Dendritic cell treated with granulocyte-macrophage colony-stimulating factor and Interleukin-4, amounts not matched to agents 40 ng/mL and 50 ng/mL, for 4 days (primary cell): ENCODE measurements around the gene DHRS12.

Experiments used
- H3K27ac Mint-ChIP-seq: one replicate; pipeline ENCODE4 v1.8.0; 2022; ENCODE audit warnings: mild to moderate bottlenecking, mixed read lengths
- H3K27me3 Mint-ChIP-seq: one replicate; pipeline ENCODE4 v1.8.0; 2022; ENCODE audit warnings: mild to moderate bottlenecking, mixed read lengths
- H3K36me3 Mint-ChIP-seq: one replicate; pipeline ENCODE4 v1.8.0; 2022; ENCODE audit warnings: low read depth, mixed read lengths
- H3K4me1 Mint-ChIP-seq: one replicate; pipeline ENCODE4 v1.8.0; 2022; ENCODE audit warnings: low read depth, mixed read lengths
- H3K4me3 Mint-ChIP-seq: one replicate; pipeline ENCODE4 v1.8.0; 2022; ENCODE audit warnings: mild to moderate bottlenecking, moderate library complexity, mixed read lengths
- H3K9me3 Mint-ChIP-seq: one replicate; pipeline ENCODE4 v1.8.0; 2022; ENCODE audit warnings: mixed read lengths
- intact Hi-C: fragments of 100-400 bp; cut with micrococcal nuclease; formaldehyde crosslinking; loops from one replicate; pipeline ENCODE4 v1.15.0; 2022

DHRS12 gene

GRCh38 chr13:51733374-51734298, 70.3 kb downstream of the DHRS12 start:
- intact Hi-C loops, result no loop called here
- Mint-ChIP-seq H3K4me3 (no peak overlapping the region), H3K27me3 (no peaks in the 10 kb centered on the region), H3K36me3 (peaks cover 49% of the 10 kb centered on the region), H3K9me3 (no peaks in the 10 kb centered on the region), H3K4me1 (peaks cover 9% of the 10 kb centered on the region), H3K27ac (peak overlapping the region; percentile 54)

DNA sequence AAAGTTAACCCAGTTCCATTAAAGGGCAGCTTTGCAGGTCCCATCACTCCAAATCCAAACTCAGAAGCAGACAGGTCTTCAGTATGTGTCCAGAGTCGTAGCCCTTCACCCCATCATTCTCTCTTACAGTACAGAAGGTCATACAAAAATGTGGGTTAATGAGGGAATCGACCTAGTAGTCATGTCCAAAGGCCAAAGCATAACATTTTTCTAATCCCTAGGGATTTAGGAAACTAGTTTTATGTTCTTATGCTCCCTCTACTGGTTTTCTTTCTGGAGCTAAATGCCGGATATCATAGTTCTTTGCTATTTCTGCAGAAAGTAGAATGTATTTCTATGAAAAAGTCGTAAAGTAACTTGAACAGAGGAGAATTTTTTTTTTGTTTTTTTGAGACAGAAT, 72.2 kb downstream of the DHRS12 start:
- intact Hi-C loops, result no loop called here
- Mint-ChIP-seq H3K9me3 (no peaks in the 10 kb centered on the region), H3K4me1 (peaks cover 9% of the 10 kb centered on the region), H3K27ac (no peak overlapping the region), H3K36me3 (peaks cover 37% of the 10 kb centered on the region), H3K4me3 (no peak overlapping the region), H3K27me3 (no peaks in the 10 kb centered on the region)

DNA sequence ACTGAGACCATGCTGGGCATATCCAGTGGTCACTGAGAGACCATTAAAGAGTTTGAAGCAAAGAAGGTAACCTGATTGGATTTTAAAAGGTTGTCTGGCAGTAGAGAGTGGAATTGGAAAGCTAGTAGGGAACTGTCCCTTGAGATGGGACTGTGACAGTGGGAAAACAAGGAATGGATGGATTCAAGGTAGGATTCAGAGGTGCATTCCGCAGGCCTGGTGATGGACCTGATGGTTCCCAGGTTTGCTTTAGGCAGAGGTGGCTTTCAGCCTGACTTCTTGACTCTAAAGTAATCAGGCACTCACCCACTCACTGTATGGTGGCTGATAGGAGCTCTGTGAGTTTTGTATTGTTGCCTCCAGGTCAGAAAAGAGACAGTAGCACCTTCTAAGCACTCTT, 73.0 kb downstream of the DHRS12 start:
- Mint-ChIP-seq H3K4me1 (peaks cover 12% of the 10 kb centered on the region), H3K36me3 (peaks cover 29% of the 10 kb centered on the region), H3K27me3 (no peaks in the 10 kb centered on the region), H3K9me3 (no peaks in the 10 kb centered on the region), H3K4me3 (no peak overlapping the region), H3K27ac (no peak overlapping the region)
- intact Hi-C loops, result no loop called here

- no peaks in the 10 kb centered on the region for H3K9me3 Mint-ChIP-seq
- intact Hi-C loops, result no loop called here
- H3K27me3 Mint-ChIP-seq, result no peaks in the 10 kb centered on the region
- peaks cover 14% of the 10 kb centered on the region for H3K4me1 Mint-ChIP-seq
- H3K27ac Mint-ChIP-seq, result no peak overlapping the region
- no peak overlapping the region for H3K4me3 Mint-ChIP-seq
- H3K36me3 Mint-ChIP-seq, result peaks cover 20% of the 10 kb centered on the region
Measured at GRCh38 chr13:51729866-51730553, 74.0 kb downstream of the DHRS12 start.

DNA sequence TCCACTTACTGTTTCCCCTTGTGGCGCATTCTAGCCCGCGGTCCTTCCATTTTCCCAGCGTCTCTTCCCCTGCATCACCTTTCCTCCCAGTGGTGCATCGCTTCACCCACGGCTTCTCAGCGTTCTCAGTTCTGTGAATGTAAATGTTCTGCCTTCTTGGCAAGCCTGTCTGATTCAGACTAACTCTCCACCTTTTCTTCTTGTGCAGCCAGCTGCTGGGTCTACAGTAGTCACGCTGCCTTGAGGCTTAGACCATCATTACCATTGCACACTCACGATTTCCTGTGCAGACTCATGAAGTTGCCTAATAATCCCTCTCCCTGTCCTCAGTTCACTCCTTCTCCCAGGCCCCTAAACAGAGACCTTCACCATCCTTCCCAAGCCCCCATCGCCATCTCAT, 75.0 kb downstream of the DHRS12 start:
- Mint-ChIP-seq H3K27ac (no peak overlapping the region), H3K9me3 (no peaks in the 10 kb centered on the region), H3K27me3 (no peaks in the 10 kb centered on the region), H3K36me3 (peaks cover 14% of the 10 kb centered on the region), H3K4me1 (peaks cover 14% of the 10 kb centered on the region), H3K4me3 (no peak overlapping the region)
- intact Hi-C loops, result no loop called here

- Mint-ChIP-seq H3K4me1 (peaks cover 7% of the 10 kb centered on the region), H3K36me3 (peaks cover 13% of the 10 kb centered on the region), H3K27ac (no peak overlapping the region), H3K9me3 (no peaks in the 10 kb centered on the region), H3K27me3 (no peaks in the 10 kb centered on the region), H3K4me3 (no peak overlapping the region)
- intact Hi-C loops, result no loop called here
Measured at GRCh38 chr13:51728275-51728673, 75.7 kb downstream of the DHRS12 start.

DNA sequence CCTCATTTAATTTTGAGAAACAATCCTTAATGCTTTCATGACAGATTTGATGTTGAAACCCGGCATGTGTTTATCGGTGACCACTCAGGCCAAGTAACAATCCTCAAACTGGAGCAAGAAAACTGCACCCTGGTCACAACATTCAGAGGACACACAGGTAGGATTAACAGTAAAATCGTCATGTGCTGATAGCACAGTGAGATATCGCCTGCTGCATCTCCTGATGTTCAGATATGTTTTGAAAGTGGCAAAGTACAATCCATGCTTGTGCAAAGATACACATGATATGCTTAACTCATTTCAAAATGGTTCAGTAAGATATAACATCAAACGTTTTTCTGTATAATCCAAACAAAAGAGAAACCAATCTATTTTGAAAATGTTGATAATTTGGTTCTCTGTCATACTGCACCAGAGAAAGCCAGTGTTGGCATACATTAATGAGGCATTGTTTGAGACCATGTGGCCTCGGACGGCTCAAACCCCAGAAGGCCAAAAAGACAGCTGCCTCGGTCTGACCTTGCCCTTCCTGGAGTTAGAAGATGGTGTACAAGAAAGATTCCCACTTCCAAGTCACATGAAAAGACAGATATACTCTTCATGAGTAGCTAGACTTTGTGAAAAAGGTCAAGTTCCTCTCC, 76.2 kb downstream of the DHRS12 start:
- Mint-ChIP-seq H3K9me3 (no peaks in the 10 kb centered on the region), H3K4me1 (peaks cover 5% of the 10 kb centered on the region), H3K36me3 (peaks cover 14% of the 10 kb centered on the region), H3K27ac (no peak overlapping the region), H3K27me3 (no peaks in the 10 kb centered on the region), H3K4me3 (no peak overlapping the region)
- intact Hi-C loops, result no loop called here

GRCh38 chr13:51726446-51727193, 77.3 kb downstream of the DHRS12 start:
- H3K36me3 Mint-ChIP-seq, result peaks cover 21% of the 10 kb centered on the region
- H3K9me3 Mint-ChIP-seq, result no peaks in the 10 kb centered on the region
- no peaks in the 10 kb centered on the region for H3K27me3 Mint-ChIP-seq
- peaks cover 10% of the 10 kb centered on the region for H3K4me1 Mint-ChIP-seq
- no peak overlapping the region for H3K27ac Mint-ChIP-seq
- intact Hi-C loops, result no loop called here
- H3K4me3 Mint-ChIP-seq, result no peak overlapping the region

DNA sequence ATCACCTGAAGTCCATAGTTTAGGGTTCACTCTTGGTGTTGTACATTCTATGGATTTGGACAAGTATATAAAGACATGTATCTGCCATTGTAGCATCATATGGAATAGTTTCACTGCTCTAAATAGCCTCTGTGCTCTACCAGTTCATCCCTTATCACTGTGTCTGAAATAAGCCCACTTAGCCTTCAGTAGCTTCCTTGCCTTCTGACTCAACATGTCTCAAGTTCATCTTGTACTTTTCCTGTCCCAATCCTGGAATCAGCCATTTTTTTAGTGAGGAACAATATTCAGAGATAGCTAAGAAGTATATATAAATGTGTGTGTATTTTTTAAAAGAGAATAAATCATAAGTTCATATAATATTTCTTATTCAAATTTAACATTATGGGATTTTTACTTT, 79.2 kb downstream of the DHRS12 start:
- intact Hi-C loops, result no loop called here
- peaks cover 36% of the 10 kb centered on the region for H3K36me3 Mint-ChIP-seq
- H3K9me3 Mint-ChIP-seq, result no peaks in the 10 kb centered on the region
- no peaks in the 10 kb centered on the region for H3K27me3 Mint-ChIP-seq
- peaks cover 19% of the 10 kb centered on the region for H3K4me1 Mint-ChIP-seq
- no peak overlapping the region for H3K27ac Mint-ChIP-seq
- no peak overlapping the region for H3K4me3 Mint-ChIP-seq

- intact Hi-C loops, result no loop called here
- H3K27me3 Mint-ChIP-seq, result no peaks in the 10 kb centered on the region
- no peak overlapping the region for H3K4me3 Mint-ChIP-seq
- H3K9me3 Mint-ChIP-seq, result no peaks in the 10 kb centered on the region
- no peak overlapping the region for H3K27ac Mint-ChIP-seq
- H3K4me1 Mint-ChIP-seq, result peaks cover 19% of the 10 kb centered on the region
- H3K36me3 Mint-ChIP-seq, result peaks cover 48% of the 10 kb centered on the region
Measured at GRCh38 chr13:51723529-51723928, 80.4 kb downstream of the DHRS12 start.

DNA sequence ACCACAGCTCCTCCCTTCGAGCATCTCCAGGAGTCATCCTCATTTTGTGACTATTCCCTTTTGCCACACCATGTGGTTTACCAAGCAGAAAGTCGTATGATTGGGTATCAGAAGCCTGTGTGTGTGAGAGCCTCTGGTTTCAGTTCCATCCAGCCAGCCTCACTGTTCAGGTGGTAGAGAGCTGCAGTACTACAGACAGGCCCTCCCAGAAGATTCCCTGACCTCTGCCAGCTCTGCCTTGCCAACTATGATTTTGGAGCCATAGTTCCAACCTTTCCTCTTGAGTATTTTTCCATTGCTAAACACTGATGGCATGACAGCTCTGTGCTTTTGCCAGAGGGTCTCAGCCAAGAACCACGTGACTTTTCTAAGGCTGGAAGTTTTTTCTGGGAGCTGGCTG, 82.5 kb downstream of the DHRS12 start:
- Mint-ChIP-seq H3K4me1 (peaks cover 19% of the 10 kb centered on the region), H3K9me3 (no peaks in the 10 kb centered on the region), H3K27ac (peak overlapping the region; percentile 8), H3K27me3 (no peaks in the 10 kb centered on the region), H3K36me3 (peaks cover 64% of the 10 kb centered on the region), H3K4me3 (no peak overlapping the region)
- intact Hi-C loops, result no loop called here

GRCh38 chr13:51719394-51719793, 84.6 kb downstream of the DHRS12 start:
- Mint-ChIP-seq H3K27me3 (no peaks in the 10 kb centered on the region), H3K36me3 (peaks cover 76% of the 10 kb centered on the region), H3K27ac (peak overlapping the region; percentile 34), H3K4me3 (no peak overlapping the region), H3K4me1 (peaks cover 19% of the 10 kb centered on the region), H3K9me3 (no peaks in the 10 kb centered on the region)
- intact Hi-C loops, result no loop called here
